ENCODE results near the gene KATNIP. TPM values are rescaled to one million over a fixed set of nuclear protein-coding genes. Genes with fewer than 3 reads are reported as not detected.
A peak's percentile ranks its signal among the peaks of the same experiment; 100 is the strongest.

KATNIP gene
- total and polyA plus RNA-seq, 2 of the 13 experiments (the other 11 are each of a cell fraction or from before 2014, with no cell fraction given): 9.7 to 12.0 TPM

GRCh38 chr16:27528294-27528693 is 21.6 kb upstream of the KATNIP start:
- H2AFZ ChIP-seq (ENCODE audit: low read length): no peak overlapping the region
- DNase-seq (ENCODE audit: low spot score) (no peak), FAIRE-seq (no peak), ATAC-seq (no peak)
- no peaks in the 10 kb centered on the region for H3K27me3 ChIP-seq (ENCODE audit: control insufficient read depth in 1 of 2, insufficient read depth in 2 of 2, low read length in 2 of 2)
- BruUV-seq (replicated peaks): no TSS peak
- H3K9ac ChIP-seq (ENCODE audit: insufficient read depth, low read depth, low read length): no peak overlapping the region
- no peaks in the 10 kb centered on the region for H3K79me2 ChIP-seq (ENCODE audit: insufficient read depth, low read length)
- POLR2A ChIA-PET: no interaction called here
- 98% methylated on average over 4 of the region's 4 CpGs for WGBS (ENCODE audit: low lambda C conversion rate)
- no peaks in the 10 kb centered on the region for H3K9me3 ChIP-seq (ENCODE audit: low read length)
- TF ChIP-seq U2AF1 (optimal IDR thresholded peaks at IDR 0.05; ENCODE audit: low read depth, low read length) (no peak), MAFF (IDR thresholded peaks at IDR 0.05; ENCODE audit: low read depth, low read length) (no peak)
- H3K27ac ChIP-seq (ENCODE audit: extremely low read length, insufficient read depth, low read length): no peak overlapping the region
- H3K4me1 ChIP-seq (ENCODE audit: insufficient read depth, low read length): no peaks in the 10 kb centered on the region
- in situ Hi-C loops (cut with HindIII; ENCODE audit: extremely low pct_ligation_motif_present, low pct_unique_long_range_greater_than_20kb): no loop called here
- CTCF ChIA-PET (ENCODE audit: low intra/inter-chr PET ratio, low total read pairs): no interaction called here
- H3K36me3 ChIP-seq (replicated peaks in 1 of 2; ENCODE audit: control insufficient read depth in 1 of 2, insufficient read depth in 2 of 2, low read length in 2 of 2): peaks cover 44 to 95% of the 10 kb centered on the region in 2 experiments
- intact Hi-C loops (cut with micrococcal nuclease; ENCODE audit: unreplicated experiment): no loop called here
- H3K4me2 ChIP-seq (ENCODE audit: low read depth, low read length): no peak overlapping the region
- no peaks in the 10 kb centered on the region; the same call in 1 of the 2 replicates for H4K20me1 ChIP-seq (ENCODE audit: insufficient read depth, low read length)
- H3K4me3 ChIP-seq (replicated peaks in 1 of 3; ENCODE audit: insufficient read depth in 1 of 3, low read depth in 2 of 3, low read length in 3 of 3): no peak overlapping the region

GRCh38 chr16:27529962-27530361 is 20.0 kb upstream of the KATNIP start:
- no peak for TF ChIP-seq NFIB (CRISPR knock-in tag; IDR thresholded peaks at IDR 0.05; ENCODE audit: borderline replicate concordance)
- H2AFZ ChIP-seq (ENCODE audit: low read length): no peak overlapping the region
- intact Hi-C loops (cut with micrococcal nuclease; ENCODE audit: unreplicated experiment) (no loop called here), in situ Hi-C loops (cut with HindIII; ENCODE audit: extremely low pct_ligation_motif_present, low pct_unique_long_range_greater_than_20kb) (no loop called here)
- H3K4me1 ChIP-seq (ENCODE audit: insufficient read depth, low read length): no peaks in the 10 kb centered on the region
- no peak overlapping the region for H3K4me3 ChIP-seq (replicated peaks in 1 of 3; ENCODE audit: insufficient read depth in 1 of 3, low read depth in 2 of 3, low read length in 3 of 3)
- FAIRE-seq (no peak), DNase-seq (ENCODE audit: low spot score) (no peak), ATAC-seq (no peak)
- H3K36me3 ChIP-seq (replicated peaks in 1 of 2; ENCODE audit: control insufficient read depth in 1 of 2, insufficient read depth in 2 of 2, low read length in 2 of 2): peaks cover 42 to 95% of the 10 kb centered on the region in 2 experiments
- WGBS (ENCODE audit: low lambda C conversion rate): 97% methylated on average over 6 of the region's 6 CpGs
- H3K27me3 ChIP-seq (ENCODE audit: control insufficient read depth in 1 of 2, insufficient read depth in 2 of 2, low read length in 2 of 2): no peaks in the 10 kb centered on the region
- no peak overlapping the region for H3K9ac ChIP-seq (ENCODE audit: insufficient read depth, low read depth, low read length)
- BruUV-seq (replicated peaks): TSS peak; percentile 8
- H3K27ac ChIP-seq (ENCODE audit: extremely low read length, insufficient read depth, low read length): no peak overlapping the region
- H3K79me2 ChIP-seq (ENCODE audit: insufficient read depth, low read length): no peaks in the 10 kb centered on the region
- no peaks in the 10 kb centered on the region for H3K9me3 ChIP-seq (ENCODE audit: low read length)
- POLR2A ChIA-PET: no interaction called here
- H3K4me2 ChIP-seq (ENCODE audit: low read depth, low read length): no peak overlapping the region
- H4K20me1 ChIP-seq (ENCODE audit: insufficient read depth, low read length): no peaks in the 10 kb centered on the region; the same call in 1 of the 2 replicates
- CTCF ChIA-PET (ENCODE audit: low intra/inter-chr PET ratio, low total read pairs): no interaction called here

All from HepG2 (cell line).